ENCODE measurements around the gene RABEPK.
"Not testable (repeated sequence)": the region's sequence is repeated elsewhere in the genome, so short reads cannot be mapped to it uniquely, and the experiment has no call there.

RABEPK gene, protein sequence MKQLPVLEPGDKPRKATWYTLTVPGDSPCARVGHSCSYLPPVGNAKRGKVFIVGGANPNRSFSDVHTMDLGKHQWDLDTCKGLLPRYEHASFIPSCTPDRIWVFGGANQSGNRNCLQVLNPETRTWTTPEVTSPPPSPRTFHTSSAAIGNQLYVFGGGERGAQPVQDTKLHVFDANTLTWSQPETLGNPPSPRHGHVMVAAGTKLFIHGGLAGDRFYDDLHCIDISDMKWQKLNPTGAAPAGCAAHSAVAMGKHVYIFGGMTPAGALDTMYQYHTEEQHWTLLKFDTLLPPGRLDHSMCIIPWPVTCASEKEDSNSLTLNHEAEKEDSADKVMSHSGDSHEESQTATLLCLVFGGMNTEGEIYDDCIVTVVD

DNA sequence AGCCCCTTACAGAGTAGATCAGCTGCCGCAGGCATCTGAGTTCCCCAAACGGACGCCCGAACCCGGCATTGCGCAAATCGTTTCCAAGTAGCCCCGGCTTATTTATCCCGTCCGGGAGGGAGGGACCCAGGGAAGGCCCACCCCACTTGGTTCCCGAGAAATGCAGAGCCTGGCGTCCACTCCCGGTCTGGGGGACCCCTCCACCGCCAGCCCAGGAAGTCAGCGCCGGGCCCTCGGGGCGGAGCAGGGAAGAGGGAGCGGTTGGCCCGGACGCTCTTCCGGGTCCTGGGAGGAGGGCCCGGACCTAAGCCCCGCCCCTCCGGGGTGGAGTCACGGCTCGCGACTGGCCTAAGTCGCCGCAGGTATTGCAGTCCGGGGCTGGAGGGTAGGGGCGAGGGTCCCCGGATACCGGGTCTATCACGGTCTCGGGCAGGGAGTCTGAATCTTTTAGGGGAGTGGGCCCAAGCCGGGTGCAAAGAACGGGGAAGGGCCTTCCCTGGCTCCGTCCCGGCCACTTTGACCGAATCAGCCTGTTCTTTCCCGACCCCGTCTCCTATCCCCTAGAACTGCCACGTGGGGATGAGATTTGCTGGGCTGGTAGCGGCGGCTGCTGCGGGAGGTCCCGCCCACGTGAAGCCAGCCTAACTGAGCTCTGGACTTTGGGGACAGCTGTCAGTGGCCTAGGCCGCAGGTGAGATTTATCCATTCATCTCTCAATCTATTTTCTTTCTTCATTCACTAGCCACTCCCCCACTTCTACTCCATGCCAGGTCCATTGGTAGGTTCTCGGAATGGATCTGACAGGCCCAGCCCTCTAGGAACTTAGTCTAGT, at the start of gene RABEPK:
Gene RABEPK (plus strand): TSS at position 327 of the 832 bp plus-strand sequence. CDS start 2,472 bp downstream, outside the sequence.
- DNase-seq = peak; percentile 90 to 92

DNA sequence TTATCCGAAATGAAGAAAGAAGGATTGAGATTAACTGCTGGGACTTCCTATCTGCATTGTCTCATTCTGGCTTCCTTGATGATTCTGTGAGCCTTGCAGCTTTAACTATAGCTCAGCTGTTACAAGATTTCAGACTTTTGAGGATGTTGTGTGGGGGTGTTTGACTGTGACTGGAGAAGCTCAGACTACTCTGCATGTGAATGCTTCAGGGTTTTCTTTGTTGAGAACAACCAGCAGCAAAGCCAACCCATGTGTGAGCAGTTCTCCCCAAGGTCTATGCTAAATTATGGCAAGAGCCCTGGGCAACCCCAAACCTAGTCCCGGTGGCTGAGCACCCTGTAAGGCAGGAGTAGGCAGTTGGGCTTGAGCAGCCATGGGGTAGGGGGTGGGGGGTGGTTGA, 48.6 kb upstream of the RABEPK start:
- DNase-seq = no peak

DNA sequence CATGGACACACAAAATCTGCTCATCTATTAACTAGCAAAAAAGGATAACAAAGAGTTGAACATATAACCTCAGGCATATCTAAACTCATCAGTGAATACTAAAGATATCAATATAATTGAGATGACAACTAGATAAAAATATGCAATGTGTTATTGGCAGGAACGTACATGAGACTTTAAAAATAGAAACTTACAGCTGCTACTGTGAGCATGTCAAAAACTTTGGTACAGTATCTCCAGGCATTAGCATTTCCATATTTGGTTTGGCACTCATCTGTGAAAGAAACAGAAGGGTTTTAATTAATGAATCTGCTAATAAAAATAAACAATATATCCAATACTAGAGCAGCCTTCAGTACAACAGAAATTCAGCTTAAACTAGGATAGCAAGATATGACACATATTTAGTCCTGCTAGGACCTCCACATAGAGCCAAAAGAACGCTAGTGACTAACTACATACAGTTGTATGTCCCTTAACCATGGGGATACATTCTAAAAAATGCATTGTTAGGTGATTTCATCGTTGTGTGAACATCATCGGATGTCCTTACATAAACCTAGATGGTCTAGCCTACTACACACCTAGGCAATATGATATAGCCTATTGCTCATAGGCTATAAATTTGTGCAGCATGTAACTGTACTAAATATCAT, 46.5 kb upstream of the RABEPK start:
- no peak for DNase-seq

DNA sequence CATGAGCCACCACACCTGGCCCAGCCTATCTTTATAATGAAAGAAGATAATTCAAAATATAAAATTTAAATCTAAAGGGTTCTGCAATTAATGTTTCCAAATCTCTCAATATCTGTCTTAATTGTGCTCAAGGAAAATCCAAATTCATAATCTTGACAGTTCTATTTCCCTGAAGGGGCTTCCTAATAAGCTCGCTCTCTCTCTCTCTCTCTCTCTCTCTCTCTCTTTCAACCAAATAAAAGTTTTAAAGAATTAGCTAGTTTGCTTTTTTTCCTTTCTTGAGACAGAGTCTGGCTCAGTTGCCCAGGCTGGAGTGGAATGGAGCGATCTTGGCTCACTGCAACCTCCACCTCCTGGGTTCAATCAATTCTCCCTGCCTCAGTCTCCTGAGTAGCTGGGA, 43.8 kb upstream of the RABEPK start:
- no peak for DNase-seq

DNA sequence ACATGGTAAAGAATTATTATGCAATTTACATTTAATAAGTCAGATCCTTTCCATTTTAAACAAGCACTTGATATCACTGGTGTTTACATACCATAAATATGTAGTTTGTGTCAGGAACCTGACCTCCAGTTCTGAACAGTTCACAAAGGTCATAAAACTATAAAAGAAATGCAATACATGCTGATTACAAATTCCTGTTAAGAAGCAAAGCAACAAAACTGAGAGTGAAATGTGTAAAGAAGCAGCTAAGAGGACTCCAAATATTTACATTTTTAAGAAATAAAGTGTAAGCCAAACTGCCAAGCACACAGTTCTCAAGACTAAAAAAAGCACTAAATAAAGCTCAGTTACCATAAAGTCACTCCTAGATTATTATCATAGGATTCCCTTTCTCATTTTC, 39.6 kb upstream of the RABEPK start:
- DNase-seq = no peak

DNA sequence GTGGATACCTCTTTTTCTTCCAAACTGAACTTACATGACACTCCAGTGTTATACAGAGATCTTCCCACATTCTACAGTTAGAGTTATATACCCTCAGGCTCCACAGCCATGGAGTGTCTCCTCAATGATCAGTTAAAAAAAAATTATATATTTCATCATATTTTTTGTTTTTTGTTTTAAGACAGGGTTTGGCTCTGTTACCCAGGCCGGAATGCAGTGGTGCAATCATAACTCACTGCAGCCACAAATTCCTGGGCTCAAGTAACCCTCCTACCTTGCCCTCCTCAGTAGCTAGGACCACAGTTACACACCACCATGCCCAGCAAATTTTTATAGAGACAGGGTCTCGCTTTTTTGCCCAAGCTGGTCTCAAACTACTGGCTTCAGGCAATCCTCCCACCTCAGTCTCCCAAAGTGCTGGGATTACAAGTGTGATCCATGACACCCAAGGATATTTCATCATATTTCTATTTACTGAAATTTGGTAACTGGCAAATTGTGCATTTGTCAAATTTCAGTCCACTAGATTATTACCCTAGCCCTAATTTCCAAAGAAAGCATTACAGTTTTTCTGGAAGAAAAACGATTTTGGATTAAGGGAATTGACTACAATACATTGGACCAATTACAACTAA, 38.9 kb upstream of the RABEPK start:
- no peak for DNase-seq

DNA sequence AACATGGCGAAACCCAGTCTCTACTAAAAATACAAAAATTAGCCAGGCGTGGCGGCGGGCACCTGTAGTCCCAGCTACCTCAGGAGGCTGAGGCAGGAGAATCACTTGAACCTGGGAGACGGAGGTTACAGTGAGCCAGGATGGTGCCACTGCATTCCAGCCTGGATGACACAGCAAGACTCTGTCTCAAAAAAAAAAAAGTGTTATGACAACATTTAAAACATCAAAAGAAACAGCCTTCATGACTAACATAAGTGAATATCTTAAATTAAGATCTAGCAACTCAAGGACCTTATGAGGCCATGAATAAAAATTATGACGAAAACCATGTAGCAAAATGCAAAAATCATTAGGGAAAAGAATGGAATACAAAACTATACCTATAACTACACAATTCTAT, 37.5 kb upstream of the RABEPK start:
- DNase-seq = not testable (repeated sequence)

DNA sequence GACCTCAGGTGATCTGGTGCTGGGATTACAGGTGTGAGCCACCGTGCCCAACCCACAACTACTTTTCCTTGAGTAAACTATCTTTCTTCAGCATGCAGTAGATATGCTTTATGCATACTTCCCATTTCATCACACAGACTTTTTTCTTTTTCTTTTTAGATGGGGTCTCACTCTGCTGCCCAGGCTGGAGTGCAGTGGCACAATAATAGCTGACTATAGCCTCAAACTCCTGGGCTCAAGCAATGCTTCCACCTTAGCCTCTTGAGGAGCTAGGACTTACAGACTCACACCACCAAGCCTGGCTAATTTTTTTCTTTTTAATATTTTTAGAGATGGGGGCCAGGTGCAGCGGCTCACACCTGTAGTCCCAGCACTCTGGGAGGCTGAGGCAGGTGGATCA, 33.6 kb upstream of the RABEPK start:
- no peak for DNase-seq

DNA sequence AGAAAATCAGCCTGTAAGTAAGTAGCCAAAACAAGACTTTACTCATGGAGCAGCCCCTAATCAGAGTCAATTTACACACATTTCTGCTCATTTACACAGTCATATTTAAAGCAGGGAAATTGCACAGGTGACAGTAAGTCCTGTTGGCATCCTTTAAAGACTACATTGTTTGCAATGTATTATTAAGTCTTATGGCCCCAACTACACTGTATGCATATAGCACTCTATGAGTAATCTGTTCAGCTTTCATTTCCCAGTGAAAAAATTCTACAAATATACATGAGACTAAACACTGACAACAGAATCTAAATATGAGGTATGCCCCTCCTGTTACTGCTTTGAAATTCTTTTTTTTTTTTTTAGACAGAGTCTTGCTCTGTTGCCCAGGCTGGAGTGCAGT, 30.4 kb upstream of the RABEPK start:
- no peak for DNase-seq

DNA sequence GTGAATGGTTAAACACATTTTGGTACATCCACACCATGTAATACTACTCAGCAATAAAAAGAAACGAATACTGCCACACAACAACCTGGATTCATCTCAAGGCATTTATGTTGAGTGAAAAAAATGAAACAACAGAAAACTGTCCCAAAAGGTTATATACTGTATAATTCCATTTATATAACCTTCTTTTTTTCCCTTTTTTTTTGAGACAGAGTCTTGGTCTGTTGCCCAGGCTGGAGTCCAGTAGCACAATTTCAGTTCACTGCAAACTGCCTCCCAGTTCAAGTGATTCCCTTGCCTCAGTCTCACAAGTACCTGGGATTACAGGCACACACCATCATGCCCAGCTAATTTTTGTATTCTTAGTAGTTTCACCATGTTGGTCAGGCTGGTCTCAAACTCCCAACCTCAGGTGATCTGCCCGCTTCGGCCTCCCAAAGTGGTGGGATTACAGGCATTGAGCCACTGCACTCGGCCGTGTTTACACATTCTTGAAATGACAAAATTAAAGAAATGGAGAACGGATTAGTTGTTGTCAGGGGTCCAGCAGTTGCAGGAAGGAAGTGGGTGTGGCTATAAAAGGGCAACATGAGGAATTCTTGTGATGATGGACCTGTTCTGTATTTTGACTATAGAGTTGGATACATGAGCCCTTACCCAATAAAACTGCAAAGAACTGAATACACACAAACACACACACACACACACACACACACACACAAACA, 28.1 kb upstream of the RABEPK start:
- DNase-seq = no peak

DNA sequence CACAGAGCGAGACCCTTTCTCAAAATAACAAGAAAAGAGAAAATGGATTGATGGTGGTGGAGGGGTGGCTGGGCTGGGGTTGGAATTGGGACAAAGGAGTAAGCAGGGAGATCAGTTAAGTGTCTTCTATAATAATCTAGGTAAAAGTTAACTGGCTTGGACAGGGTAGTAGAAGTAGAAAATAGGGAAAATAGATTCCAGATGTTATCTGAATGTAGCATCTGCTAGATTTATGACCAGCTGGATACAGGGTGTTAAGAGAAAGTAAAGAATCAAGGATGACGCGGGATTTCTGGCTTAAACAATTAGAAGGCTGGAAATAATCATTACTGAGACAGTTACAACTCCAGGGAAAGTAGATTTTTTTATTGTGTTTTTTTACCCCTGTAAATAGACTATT, 23.7 kb upstream of the RABEPK start:
- no peak for DNase-seq

DNA sequence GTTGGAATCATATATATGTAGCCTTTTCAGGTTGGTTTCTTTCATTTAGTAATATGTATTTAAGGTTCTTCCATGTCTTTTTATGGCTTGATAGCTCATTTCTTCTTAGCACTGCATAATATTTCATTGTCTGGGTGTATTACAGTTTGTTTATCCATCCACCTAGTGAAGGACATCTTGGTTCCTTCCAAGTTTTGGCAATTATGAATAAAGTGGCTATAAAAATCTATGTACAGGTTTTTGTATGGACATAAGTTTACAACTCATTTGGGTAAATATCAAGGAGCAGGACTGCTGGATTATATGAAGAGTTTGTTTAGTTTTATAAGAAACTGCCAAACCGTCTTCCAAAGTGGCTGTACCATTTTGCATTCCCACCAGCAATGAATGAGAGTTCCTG, 22.5 kb upstream of the RABEPK start:
- DNase-seq = no peak

DNA sequence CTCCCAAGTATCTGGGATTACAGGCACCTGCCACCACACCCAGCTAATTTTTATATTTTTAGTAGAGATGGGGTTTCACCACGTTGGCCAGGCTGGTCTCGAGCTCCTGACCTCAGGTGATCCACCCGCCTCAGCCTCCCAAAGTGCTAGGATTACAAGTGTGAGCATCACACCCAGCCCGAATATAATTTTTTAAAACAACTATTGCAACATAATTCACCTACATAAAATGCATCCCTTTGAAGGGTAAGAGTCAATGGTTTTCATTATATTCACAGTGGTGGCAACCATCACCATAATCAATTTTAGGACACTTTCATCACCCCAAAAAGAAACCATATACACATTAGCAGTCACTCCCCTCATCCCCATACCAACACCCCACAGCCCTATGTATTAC, 20.6 kb upstream of the RABEPK start:
- not testable (repeated sequence) for DNase-seq

DNA sequence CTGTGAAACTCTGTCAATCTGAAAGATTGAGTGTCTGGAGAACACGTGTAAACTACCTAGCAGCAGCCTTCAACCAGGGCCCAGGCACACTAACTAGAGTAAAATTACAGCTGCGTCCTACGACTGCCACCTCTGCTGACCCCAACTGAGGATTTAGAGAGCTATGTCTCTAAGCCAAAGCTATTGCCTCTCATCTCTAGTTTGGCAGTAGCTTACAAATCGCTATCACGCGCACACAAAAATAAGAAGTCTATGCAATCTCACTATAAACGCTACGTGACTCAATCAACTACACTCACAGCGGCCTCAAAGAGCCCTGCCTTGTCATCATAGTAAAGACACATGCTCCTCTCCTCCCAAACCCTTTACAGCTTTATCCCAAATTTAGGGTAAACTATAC, 19.5 kb upstream of the RABEPK start:
- no peak for DNase-seq

DNA sequence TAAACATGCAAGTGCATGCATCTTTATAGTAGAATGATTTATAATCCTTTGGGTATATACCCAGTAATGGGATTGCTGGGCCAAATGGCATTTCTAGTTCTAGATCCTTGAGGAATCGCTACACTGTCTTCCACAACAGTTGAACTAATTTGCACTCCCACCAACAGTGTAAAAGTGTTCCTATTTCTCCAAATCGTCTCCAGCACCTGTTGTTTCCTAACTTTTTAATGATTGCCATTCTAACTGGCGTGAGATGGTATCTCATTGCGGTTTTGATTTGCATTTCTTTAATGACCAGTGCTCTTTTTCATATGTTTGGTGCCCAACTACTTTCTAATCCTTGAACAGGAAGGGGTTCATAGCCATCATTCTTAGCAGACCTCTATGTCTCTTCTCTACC, 18.6 kb upstream of the RABEPK start:
- not testable (repeated sequence) for DNase-seq

DNA sequence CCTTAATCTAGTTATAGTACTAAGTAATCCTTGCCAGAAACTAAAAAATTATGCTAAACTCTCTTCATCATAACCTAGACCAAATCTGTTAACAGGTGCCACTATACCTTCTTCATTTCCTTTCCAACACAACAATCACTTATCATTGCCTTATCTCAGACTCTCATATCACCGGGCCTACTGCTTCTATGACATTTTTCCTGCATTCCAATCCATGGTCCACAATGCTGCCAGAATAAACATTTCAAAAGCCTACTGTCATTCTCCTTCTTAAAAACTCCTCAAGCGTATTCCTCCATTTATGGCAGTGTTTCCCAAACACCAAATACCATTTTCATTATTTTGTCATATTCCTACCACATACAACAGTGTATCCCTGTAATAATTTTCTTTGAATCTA, 17.3 kb upstream of the RABEPK start:
- DNase-seq = no peak

DNA sequence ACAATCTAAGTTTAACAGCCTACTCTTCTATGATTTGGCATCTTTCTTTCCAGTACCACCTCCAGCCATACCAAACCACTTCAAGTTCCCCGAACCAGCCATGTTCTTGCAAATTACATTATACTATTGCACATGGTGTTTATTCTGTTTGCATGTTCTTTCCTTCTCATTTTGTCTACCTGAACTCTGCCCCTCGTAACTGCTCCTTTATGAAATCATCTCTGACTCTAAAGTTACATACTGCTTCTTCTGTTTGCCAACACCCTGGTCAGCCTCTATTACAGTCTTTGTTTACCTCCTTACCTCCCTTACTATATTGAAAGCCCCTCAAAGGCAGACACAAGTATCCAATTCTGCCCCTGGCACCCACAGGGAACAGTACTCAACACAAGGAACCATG, 16.8 kb upstream of the RABEPK start:
- DNase-seq = no peak

DNA sequence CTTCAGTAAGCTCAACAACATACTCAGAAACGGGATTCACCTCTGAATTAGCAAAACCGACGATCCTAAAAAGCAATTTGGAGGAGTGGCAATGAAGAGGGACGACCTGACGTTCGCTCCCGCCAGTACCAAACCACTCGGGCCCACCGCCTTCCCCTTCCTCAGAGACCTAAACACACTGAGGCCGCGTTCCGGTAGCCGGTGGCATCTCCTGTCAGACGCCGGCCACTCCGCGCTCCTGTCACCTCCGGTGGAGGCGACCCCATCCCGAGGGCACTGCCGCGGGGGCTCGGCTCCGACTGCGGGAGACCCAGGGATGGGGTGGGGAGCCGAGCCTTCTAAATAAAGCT, 11.4 kb upstream of the RABEPK start:
- DNase-seq = no peak

DNA sequence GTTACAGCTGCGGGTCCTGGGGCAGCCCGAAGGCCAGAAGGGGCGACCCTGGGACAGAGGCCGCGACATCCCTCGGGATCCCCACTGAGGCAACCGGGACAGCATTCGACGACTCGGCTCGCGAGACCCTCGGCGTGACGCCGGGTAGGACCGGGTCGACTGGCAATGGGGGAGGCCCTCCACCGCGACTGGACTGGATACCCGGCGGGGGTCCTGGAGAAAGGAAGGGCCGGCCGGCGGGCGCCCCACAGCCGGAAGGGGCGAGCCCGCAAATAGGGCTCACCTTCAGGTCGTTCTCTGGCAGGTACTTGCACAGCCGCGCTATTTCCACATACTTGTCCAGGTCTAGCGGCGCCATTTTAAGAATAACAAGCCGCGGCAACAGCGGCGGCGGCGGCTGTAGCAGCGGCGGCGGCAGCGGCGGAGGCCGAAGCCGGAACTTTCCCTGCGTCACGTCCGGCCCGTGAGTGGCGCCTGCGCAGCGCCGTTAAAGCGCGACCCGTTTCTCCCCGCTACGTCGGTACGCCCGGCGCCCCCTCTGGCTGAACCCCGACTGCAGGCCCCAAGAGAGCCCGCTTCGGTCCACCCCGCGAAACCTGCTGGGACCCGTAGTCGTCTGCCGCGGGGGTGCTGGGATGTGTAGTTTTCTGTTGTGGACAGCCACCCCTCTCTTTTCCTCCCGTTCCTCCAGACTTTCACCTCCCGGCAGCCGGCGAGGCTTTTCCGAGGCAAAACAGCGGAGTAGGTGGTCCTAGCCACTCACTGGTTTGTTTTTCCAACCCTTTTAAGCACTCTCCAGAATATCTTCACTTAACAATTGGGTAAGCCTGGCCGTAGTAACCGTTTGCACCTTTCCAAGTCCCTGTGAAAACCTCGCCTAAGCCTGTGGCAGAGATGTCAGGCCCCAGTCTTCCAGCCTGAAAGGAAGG, 10.7 kb upstream of the RABEPK start, which contains the start of gene PPP6C:
Gene PPP6C (minus strand): TSS at position 443 of the 929 bp plus-strand sequence. CDS start 85 bp downstream, at position 358.
- DNase-seq = peak; percentile 93

DNA sequence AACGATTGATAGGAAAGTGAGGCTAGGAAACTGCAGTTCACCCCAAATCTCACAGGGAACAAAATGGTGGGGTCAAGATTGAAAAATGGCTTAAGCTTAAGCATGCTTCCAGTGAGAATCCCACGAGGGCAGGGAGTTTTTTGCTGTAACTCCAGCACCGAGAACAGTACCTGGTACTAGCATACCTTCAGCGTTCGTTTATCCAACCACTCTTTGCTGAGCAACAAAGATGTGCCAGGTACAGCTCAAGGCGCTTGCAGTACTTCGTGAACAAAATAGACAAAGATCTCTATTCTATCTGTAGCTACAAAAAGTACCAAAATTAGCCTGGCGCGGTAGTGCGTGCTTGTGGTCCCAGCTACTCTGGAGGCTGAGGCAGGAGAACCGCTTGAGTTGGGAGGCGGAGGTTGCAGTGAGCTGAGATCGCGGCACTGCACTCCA, 10.0 kb upstream of the RABEPK start:
- no peak for DNase-seq

DNA sequence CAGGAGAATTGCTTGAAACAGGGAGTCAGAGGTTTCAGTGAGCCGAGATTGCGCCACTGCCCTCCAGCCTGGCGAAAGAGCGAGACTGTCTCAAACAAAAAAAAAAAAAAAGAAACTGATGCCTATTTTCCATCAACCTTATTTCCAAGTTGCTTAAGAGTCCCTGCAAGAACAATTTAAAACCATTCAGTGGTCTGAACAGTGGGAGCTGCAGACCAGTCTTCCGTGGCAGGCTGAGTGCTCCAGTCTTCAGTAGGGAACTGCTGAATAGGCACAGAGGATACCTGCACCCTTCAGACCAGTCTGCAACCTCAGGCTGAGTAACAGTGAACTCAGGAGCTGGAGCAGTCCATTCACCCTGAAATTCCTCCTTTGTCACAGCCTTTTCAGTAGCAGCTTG, 5.9 kb upstream of the RABEPK start:
- not testable (repeated sequence) for DNase-seq

All from NCI-H2081 (cell line).